HG03039 (cell line): ENCODE measurements around the gene MEF2B.
"Not testable (repeated sequence)": the region's sequence is repeated elsewhere in the genome, so short reads cannot be mapped to it uniquely, and the experiment has no call there.

ENCODE experiments used
- ATAC-seq: cut with Tn5 transposase; IDR thresholded peaks from one replicate; pipeline ENCODE4 v1.9.1; 2021; ENCODE audit warnings: mild to moderate bottlenecking, moderate library complexity; ENCODE audit not compliant: unreplicated experiment

Gene MEF2B

GRCh38 chr19:19132912-19133311 is 37.2 kb downstream of the MEF2B start:
- no peak for ATAC-seq

GRCh38 chr19:19131989-19132388 is 38.1 kb downstream of the MEF2B start:
- no peak for ATAC-seq

GRCh38 chr19:19126102-19126501 is 44.0 kb downstream of the MEF2B start:
- ATAC-seq, result no peak

- ATAC-seq, result no peak
These were observed 46.7 kb downstream of the MEF2B start for GRCh38 chr19:19123386-19123785.

GRCh38 chr19:19122902-19123301 is 47.2 kb downstream of the MEF2B start:
- no peak for ATAC-seq

- ATAC-seq, result no peak
These were observed 48.7 kb downstream of the MEF2B start for GRCh38 chr19:19121371-19121770.

- no peak for ATAC-seq
These were observed 49.5 kb downstream of the MEF2B start for GRCh38 chr19:19120308-19121231.

- ATAC-seq, result no peak
These were observed 50.5 kb downstream of the MEF2B start for GRCh38 chr19:19119325-19120237.

- no peak for ATAC-seq
These were observed 54.1 kb downstream of the MEF2B start for GRCh38 chr19:19115954-19116353.

- ATAC-seq, result no peak
These were observed 56.9 kb downstream of the MEF2B start for GRCh38 chr19:19113040-19113626.

GRCh38 chr19:19111967-19112580 is 58.0 kb downstream of the MEF2B start:
- ATAC-seq, result no peak

GRCh38 chr19:19111136-19111835 is 58.8 kb downstream of the MEF2B start:
- ATAC-seq, result no peak

GRCh38 chr19:19110410-19111135 is 59.5 kb downstream of the MEF2B start:
- ATAC-seq, result no peak

GRCh38 chr19:19109601-19110000 is 60.5 kb downstream of the MEF2B start:
- ATAC-seq, result no peak

GRCh38 chr19:19107654-19108053 is 62.4 kb downstream of the MEF2B start:
- ATAC-seq, result no peak

- not testable (repeated sequence) for ATAC-seq
These were observed 63.1 kb downstream of the MEF2B start for GRCh38 chr19:19106938-19107337.

GRCh38 chr19:19106056-19106551 is 64.0 kb downstream of the MEF2B start:
- ATAC-seq, result no peak

GRCh38 chr19:19105365-19106055 is 64.6 kb downstream of the MEF2B start:
- ATAC-seq, result no peak

- ATAC-seq, result no peak
These were observed 66.9 kb downstream of the MEF2B start for GRCh38 chr19:19103167-19103566.
